ENCODE data around the gene PLCD3. TPM values are rescaled to one million over a fixed set of nuclear protein-coding genes. Genes with fewer than 3 reads are reported as not detected.

PLCD3 gene
- total and polyA plus RNA-seq, 2 of the 13 experiments (the other 11 are each of a cell fraction or from before 2014, with no cell fraction given): 11.3 to 39.1 TPM

DNA sequence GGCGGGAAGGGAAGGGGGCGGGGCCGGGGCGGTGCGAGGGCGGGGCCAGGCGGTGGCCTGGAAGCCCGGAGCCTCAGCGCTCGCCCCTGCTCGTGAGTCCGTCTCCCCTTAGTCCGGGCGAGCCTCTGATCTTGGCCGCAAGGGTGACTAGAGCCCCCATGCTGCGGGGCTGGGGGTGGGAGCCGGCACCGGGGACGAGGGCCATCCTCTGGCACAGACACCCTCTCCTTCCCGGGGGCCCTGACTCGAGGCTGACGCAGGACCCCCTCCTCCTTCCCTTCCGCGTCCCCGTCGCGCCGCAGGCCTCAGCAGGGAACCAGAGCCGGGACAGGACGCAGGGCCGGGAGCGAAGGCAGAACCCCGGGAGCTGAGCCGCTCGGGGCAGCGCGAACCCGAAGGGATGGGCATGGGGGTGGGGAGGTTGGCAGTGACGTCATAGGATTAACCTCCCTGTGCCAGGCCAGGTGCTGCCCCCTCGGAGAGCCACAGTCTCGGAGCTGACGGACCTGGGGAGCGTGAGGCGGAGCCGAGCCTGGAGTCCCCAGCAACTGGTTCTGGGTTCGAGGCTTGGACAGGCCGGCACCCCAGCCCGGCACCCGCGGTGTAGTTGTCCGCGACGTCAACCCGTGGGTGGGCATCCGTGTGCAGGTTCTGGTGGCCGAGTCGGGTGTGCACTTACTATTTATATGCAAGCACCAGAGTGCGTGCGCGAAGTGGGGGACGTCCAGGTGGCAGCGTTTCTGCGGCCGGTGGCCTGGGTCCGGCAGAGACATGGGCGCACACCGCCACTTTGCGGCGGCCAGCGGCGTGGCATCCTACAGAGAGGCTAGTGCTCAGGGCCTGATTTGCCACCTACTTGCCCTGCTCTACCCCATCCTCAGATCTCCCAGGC is 503 bp upstream of the PLCD3 start (continued):
- TF ChIP-seq, protein P1, sequence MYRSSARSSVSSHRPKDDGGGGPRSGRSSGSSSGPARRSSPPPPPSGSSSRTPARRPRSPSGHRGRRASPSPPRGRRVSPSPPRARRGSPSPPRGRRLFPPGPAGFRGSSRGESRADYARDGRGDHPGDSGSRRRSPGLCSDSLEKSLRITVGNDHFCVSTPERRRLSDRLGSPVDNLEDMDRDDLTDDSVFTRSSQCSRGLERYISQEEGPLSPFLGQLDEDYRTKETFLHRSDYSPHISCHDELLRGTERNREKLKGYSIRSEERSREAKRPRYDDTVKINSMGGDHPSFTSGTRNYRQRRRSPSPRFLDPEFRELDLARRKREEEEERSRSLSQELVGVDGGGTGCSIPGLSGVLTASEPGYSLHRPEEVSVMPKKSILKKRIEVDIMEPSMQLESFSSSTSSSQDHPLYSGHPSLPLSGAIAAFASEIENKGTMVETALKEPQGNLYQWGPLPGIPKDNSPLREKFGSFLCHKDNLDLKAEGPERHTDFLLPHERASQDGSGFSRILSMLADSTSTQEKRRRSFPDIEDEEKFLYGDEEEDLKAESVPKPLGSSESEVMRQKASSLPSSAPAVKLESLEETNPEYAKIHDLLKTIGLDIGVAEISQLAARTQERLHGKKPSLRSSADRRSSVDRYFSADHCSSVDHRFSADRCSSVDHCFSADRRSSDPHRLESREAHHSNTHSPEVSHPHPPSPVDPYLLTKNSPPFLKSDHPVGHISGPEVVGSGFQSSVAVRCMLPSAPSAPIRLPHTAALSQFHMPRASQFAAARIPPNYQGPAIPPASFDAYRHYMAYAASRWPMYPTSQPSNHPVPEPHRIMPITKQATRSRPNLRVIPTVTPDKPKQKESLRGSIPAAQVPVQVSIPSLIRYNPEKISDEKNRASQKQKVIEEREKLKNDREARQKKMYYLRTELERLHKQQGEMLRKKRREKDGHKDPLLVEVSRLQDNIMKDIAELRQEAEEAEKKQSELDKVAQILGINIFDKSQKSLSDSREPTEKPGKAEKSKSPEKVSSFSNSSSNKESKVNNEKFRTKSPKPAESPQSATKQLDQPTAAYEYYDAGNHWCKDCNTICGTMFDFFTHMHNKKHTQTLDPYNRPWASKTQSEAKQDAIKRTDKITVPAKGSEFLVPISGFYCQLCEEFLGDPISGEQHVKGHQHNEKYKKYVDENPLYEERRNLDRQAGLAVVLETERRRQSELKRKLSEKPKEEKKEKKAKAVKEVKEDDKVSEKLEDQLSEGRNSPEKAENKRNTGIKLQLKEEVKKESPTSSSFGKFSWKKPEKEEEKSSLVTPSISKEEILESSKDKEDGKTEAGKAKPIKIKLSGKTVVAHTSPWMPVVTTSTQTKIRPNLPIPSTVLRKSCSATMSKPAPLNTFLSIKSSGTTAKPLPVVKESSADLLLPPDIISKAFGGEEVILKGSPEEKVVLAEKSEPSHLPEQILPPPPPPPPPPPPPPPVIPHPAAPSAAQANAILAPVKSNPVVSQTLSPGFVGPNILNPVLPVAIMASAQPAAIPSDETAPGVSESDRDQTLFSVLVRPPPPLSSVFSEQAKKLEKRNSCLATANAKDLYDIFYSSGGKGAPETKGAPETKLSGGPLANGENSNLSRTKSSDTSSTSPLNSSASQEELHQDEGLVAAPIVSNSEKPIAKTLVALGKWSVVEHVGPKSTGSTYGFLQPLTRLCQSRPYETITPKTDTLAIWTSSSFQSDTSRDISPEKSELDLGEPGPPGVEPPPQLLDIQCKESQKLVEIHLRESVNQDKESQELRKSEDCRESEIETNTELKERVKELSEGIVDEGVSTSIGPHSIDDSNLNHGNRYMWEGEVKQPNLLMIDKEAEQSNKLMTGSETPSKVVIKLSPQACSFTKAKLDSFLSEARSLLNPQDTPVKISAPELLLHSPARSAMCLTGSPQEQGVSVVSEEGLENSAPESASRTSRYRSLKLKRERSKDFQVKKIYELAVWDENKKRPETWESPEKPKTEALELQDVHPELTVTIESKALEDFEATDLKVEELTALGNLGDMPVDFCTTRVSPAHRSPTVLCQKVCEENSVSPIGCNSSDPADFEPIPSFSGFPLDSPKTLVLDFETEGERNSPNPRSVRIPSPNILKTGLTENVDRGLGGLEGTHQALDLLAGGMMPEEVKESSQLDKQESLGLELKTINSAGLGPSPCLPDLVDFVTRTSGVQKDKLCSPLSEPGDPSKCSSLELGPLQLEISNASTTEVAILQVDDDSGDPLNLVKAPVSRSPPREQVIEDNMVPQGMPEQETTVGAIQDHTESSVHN (CRISPR knock-in tag; IDR thresholded peaks at IDR 0.05): peak; percentile 81; the same call in 1 of the 2 replicates
- TF ChIP-seq, protein P2, sequence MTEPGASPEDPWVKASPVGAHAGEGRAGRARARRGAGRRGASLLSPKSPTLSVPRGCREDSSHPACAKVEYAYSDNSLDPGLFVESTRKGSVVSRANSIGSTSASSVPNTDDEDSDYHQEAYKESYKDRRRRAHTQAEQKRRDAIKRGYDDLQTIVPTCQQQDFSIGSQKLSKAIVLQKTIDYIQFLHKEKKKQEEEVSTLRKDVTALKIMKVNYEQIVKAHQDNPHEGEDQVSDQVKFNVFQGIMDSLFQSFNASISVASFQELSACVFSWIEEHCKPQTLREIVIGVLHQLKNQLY (CRISPR knock-in tag; IDR thresholded peaks at IDR 0.05): 0 out of 2 replicates have a peak, but pooled peaks have one; percentile 9
